Raji (cell line): ENCODE data around the gene ZNF593OS.

ENCODE experiments used
- POLR2A ChIP-seq: IDR thresholded peaks from 2 replicates; pipeline ENCODE4 v1.6.1; 2011; ENCODE audit warnings: low read depth, low read length, control low read depth; ENCODE audit not compliant: insufficient read depth

ZNF593OS gene

GRCh38 chr1:26127235-26128163 lies 44.1 kb downstream of the ZNF593OS start:
- no peak for TF ChIP-seq POLR2A

- no peak for TF ChIP-seq POLR2A
Observed at GRCh38 chr1:26126321-26127084, 45.1 kb downstream of the ZNF593OS start.

- TF ChIP-seq POLR2A, result no peak
Observed at GRCh38 chr1:26125946-26126320, 45.7 kb downstream of the ZNF593OS start.

- TF ChIP-seq POLR2A, result no peak
Observed at GRCh38 chr1:26125382-26125781, 46.2 kb downstream of the ZNF593OS start.

- TF ChIP-seq POLR2A, result no peak
Observed at GRCh38 chr1:26124418-26125331, 47.0 kb downstream of the ZNF593OS start.

- TF ChIP-seq POLR2A, result no peak
Observed at GRCh38 chr1:26122988-26123973, 48.4 kb downstream of the ZNF593OS start.

GRCh38 chr1:26121854-26122773 lies 49.5 kb downstream of the ZNF593OS start:
- no peak for TF ChIP-seq POLR2A

GRCh38 chr1:26119892-26120608 lies 51.6 kb downstream of the ZNF593OS start:
- TF ChIP-seq POLR2A, result no peak
